Suprapubic skin (tissue), 4 donors: ENCODE measurements around the gene RPTOR. TPM values are rescaled to one million over a fixed set of nuclear protein-coding genes. Genes with fewer than 3 reads are reported as not detected.

Experiments used
- DNase-seq, 2 donors: peaks; one replicate each; pipeline ENCODE4 v3.0.0-alpha.2; 2019; ENCODE audit warnings: low spot score in 2 of 2
- H3K27ac ChIP-seq: fragments of 200-600 bp; sonication (generic); one replicate; pipeline ENCODE4 v1.5.1; 2019
- H3K27me3 ChIP-seq: fragments of 200-600 bp; sonication (generic); one replicate; pipeline ENCODE4 v1.5.1; 2019
- H3K36me3 ChIP-seq: fragments of 200-600 bp; sonication (generic); one replicate; pipeline ENCODE4 v1.5.1; 2019
- H3K4me1 ChIP-seq: fragments of 200-600 bp; sonication (generic); one replicate; pipeline ENCODE4 v1.5.1; 2019
- H3K4me3 ChIP-seq: fragments of 200-600 bp; sonication (generic); one replicate; pipeline ENCODE4 v1.5.1; 2019; ENCODE audit warnings: mild to moderate bottlenecking
- H3K9me3 ChIP-seq: fragments of 200-600 bp; sonication (generic); one replicate; pipeline ENCODE4 v1.5.1; 2019
- EP300 ChIP-seq: sonication (generic); formaldehyde crosslinking; IDR thresholded peaks from one replicate; pipeline ENCODE4 v1.6.1; 2017; ENCODE audit warnings: antibody characterized with exemption
- POLR2A ChIP-seq, 2 donors: fragments of 450-650 bp; IDR thresholded peaks; one replicate each; pipeline ENCODE4 v1.6.1; 2017; ENCODE audit warnings: antibody characterized with exemption in 2 of 2, mild to moderate bottlenecking in 2 of 2, moderate library complexity in 2 of 2
- POLR2AphosphoS5 ChIP-seq, 3 donors: sonication (generic); formaldehyde crosslinking; IDR thresholded peaks; one replicate each; pipeline ENCODE4 v1.6.1; 2017; ENCODE audit warnings: antibody characterized with exemption in 3 of 3
- WGBS: methylation state at CpG from one replicate; pipeline ENCODE4 v1.1.5; 2018; 5-methylcytosine and 5-hydroxymethylcytosine counted together
- total RNA-seq, 4 donors: library from RNA; depleted of rRNA; stranded (reverse); fragments of >200 nt; gene quantifications; one replicate each; pipeline ENCODE4 v1.1.0, GENCODE V29; 2016
- TF ChIP-seq, protein P1 (sequence below), 2 donors: fragments of 200-600 bp in 1 of 2; fragments of 450-650 bp in 1 of 2; sonication (generic) in 1 of 2; IDR thresholded peaks; one replicate each; pipeline ENCODE4 v1.5.1; 2016 to 2019; ENCODE audit warnings: antibody characterized with exemption in 2 of 2, mild to moderate bottlenecking in 1 of 2, moderate library complexity in 1 of 2

Gene RPTOR
- total RNA-seq, 4 donors from 2014 or later, result 45.8 to 84.6 (median 53.0) TPM

- H3K27ac ChIP-seq, result no peak overlapping the region
- peaks cover 3% of the 10 kb centered on the region for H3K36me3 ChIP-seq
- TF ChIP-seq POLR2AphosphoS5 (IDR thresholded peaks at IDR 0.05) (no peak), EP300 (no peak), POLR2A (IDR thresholded peaks at IDR 0.05) (no peak)
- TF ChIP-seq, protein P1, sequence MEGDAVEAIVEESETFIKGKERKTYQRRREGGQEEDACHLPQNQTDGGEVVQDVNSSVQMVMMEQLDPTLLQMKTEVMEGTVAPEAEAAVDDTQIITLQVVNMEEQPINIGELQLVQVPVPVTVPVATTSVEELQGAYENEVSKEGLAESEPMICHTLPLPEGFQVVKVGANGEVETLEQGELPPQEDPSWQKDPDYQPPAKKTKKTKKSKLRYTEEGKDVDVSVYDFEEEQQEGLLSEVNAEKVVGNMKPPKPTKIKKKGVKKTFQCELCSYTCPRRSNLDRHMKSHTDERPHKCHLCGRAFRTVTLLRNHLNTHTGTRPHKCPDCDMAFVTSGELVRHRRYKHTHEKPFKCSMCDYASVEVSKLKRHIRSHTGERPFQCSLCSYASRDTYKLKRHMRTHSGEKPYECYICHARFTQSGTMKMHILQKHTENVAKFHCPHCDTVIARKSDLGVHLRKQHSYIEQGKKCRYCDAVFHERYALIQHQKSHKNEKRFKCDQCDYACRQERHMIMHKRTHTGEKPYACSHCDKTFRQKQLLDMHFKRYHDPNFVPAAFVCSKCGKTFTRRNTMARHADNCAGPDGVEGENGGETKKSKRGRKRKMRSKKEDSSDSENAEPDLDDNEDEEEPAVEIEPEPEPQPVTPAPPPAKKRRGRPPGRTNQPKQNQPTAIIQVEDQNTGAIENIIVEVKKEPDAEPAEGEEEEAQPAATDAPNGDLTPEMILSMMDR (IDR thresholded peaks at IDR 0.05), result no peak
- no peak for DNase-seq
- WGBS, result 92% methylated on average over 19 of the region's 19 CpGs
- H3K27me3 ChIP-seq, result no peaks in the 10 kb centered on the region
- H3K9me3 ChIP-seq, result no peaks in the 10 kb centered on the region
- H3K4me1 ChIP-seq, result no peaks in the 10 kb centered on the region
- no peak overlapping the region for H3K4me3 ChIP-seq
Observed at GRCh38 chr17:80640366-80641084, 95.9 kb downstream of the RPTOR start.

GRCh38 chr17:80643326-80644099 is 98.9 kb downstream of the RPTOR start:
- H3K36me3 ChIP-seq, result peaks cover 3% of the 10 kb centered on the region
- no peaks in the 10 kb centered on the region for H3K27me3 ChIP-seq
- no peaks in the 10 kb centered on the region for H3K9me3 ChIP-seq
- TF ChIP-seq EP300 (no peak), POLR2A (IDR thresholded peaks at IDR 0.05) (no peak), POLR2AphosphoS5 (IDR thresholded peaks at IDR 0.05) (no peak)
- TF ChIP-seq, protein P1 (IDR thresholded peaks at IDR 0.05), result no peak
- WGBS, result 98% methylated on average over 19 of the region's 19 CpGs
- no peak for DNase-seq
- no peak overlapping the region for H3K27ac ChIP-seq
- no peaks in the 10 kb centered on the region for H3K4me1 ChIP-seq
- no peak overlapping the region for H3K4me3 ChIP-seq

- H3K27me3 ChIP-seq, result no peaks in the 10 kb centered on the region
- TF ChIP-seq, protein P1 (IDR thresholded peaks at IDR 0.05), result no peak
- no peak for TF ChIP-seq POLR2AphosphoS5 (IDR thresholded peaks at IDR 0.05)
- TF ChIP-seq POLR2A (IDR thresholded peaks at IDR 0.05), result no peak
- no peaks in the 10 kb centered on the region for H3K9me3 ChIP-seq
- no peak for DNase-seq
- H3K27ac ChIP-seq, result no peak overlapping the region
- H3K4me3 ChIP-seq, result no peak overlapping the region
- H3K4me1 ChIP-seq, result peaks cover 5% of the 10 kb centered on the region
- H3K36me3 ChIP-seq, result peaks cover 3% of the 10 kb centered on the region
- 89% methylated on average over 3 of the region's 3 CpGs for WGBS
Observed at GRCh38 chr17:80644536-80644935, 99.9 kb downstream of the RPTOR start.

DNA sequence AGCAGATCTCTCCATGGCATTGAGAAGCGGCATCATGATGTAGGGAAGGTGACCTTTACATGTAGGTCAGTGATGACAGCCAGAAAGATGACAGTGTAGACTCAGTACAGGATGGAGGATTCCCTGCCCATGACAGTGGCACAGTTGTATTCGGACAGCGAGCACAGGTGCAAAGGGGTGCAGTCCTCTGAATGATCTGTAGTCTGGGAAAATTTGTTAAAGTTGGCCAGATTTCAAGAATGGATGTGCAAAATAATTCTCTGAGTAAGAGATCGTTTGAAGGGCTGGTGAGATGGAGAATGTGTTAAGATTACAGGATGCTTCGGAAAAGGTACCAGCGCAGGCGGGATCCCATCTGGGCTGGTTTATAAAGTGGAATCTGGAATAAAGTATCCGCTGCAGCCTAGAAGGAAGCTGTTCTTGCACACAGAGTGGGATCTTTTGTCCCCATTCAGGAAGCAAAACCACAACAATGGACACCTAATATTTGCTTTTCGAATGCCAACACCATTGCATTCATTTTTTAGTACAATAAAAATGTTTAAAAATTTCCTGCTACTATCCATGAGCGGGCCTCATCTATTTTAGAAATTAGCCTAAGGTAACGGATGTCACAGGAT is 101.2 kb downstream of the RPTOR start:
- 85% methylated on average over 11 of the region's 11 CpGs for WGBS
- H3K9me3 ChIP-seq, result no peaks in the 10 kb centered on the region
- H3K36me3 ChIP-seq, result peaks cover 3% of the 10 kb centered on the region
- H3K27ac ChIP-seq, result no peak overlapping the region
- peaks cover 12% of the 10 kb centered on the region for H3K4me1 ChIP-seq
- no peak for DNase-seq
- H3K4me3 ChIP-seq, result no peak overlapping the region
- no peaks in the 10 kb centered on the region for H3K27me3 ChIP-seq
- TF ChIP-seq POLR2A (IDR thresholded peaks at IDR 0.05), result no peak
- TF ChIP-seq, protein P1 (IDR thresholded peaks at IDR 0.05), result no peak
- no peak for TF ChIP-seq EP300

- Histone ChIP-seq H3K27me3 (no peaks in the 10 kb centered on the region), H3K4me3 (no peak overlapping the region), H3K27ac (no peak overlapping the region), H3K4me1 (peaks cover 12% of the 10 kb centered on the region), H3K9me3 (no peaks in the 10 kb centered on the region), H3K36me3 (peaks cover 3% of the 10 kb centered on the region)
- WGBS, result 91% methylated on average over 9 of the region's 9 CpGs
- TF ChIP-seq EP300 (no peak), POLR2AphosphoS5 (IDR thresholded peaks at IDR 0.05) (no peak), POLR2A (IDR thresholded peaks at IDR 0.05) (no peak)
- TF ChIP-seq, protein P1 (IDR thresholded peaks at IDR 0.05), result no peak
- no peak for DNase-seq
Observed at GRCh38 chr17:80646328-80646727, 101.7 kb downstream of the RPTOR start.
